ENCODE data around the gene RIN3. TPM values are rescaled to one million over a fixed set of nuclear protein-coding genes. Genes with fewer than 3 reads are reported as not detected.
"Not testable (repeated sequence)": the region's sequence is repeated elsewhere in the genome, so short reads cannot be mapped to it uniquely, and the experiment has no call there.

RIN3 gene
- total RNA-seq, 3 donors from 2014 or later (not counting 1 experiment from before 2014, with no cell fraction given) = 248 to 289 (median 282) TPM

- H3K9me3 Mint-ChIP-seq = no peaks in the 10 kb centered on the region
- Histone ChIP-seq H3K9me3 (ENCODE audit: control insufficient read depth, insufficient read depth, low read length) (no peaks in the 10 kb centered on the region), H3K4me3 (ENCODE audit: low read length) (no peak overlapping the region), H3K36me3 (ENCODE audit: control insufficient read depth, insufficient read depth, low read length) (peaks cover 4% of the 10 kb centered on the region), H3K27ac (ENCODE audit: low read length) (peak overlapping the region; percentile 98), H3K27me3 (ENCODE audit: control insufficient read depth, insufficient read depth, low read length) (no peaks in the 10 kb centered on the region), H3K4me1 (ENCODE audit: control insufficient read depth, insufficient read depth, low read length) (peaks cover 83% of the 10 kb centered on the region)
- no peak for TF ChIP-seq CTCF (IDR thresholded peaks at IDR 0.05)
- H3K4me1 Mint-ChIP-seq = peaks cover 66 to 80% of the 10 kb centered on the region in 2 donors
- 53% methylated on average over 8 of the region's 10 CpGs for WGBS (ENCODE audit: insufficient coverage)
- intact Hi-C loops (cut with micrococcal nuclease) = loop anchor here (5.0 kb wide), 1 partner anchor 55 kb away; no protein-coding TSS in a partner anchor
- ATAC-seq (no peak), DNase-seq (no peak)
- peak overlapping the region; percentile 98 to 99 for H3K27ac Mint-ChIP-seq
- H3K27me3 Mint-ChIP-seq (ENCODE audit: low read depth in 2 of 2) = no peaks in the 10 kb centered on the region
- peak overlapping the region; percentile 89 for H3K4me3 Mint-ChIP-seq
- no peaks in the 10 kb centered on the region for H3K36me3 Mint-ChIP-seq
Observed at GRCh38 chr14:92532490-92533163, 19.0 kb downstream of the RIN3 start.

GRCh38 chr14:92534932-92535643 is 21.5 kb downstream of the RIN3 start:
- DNase-seq (peak in 1 of 2 donors; percentile 71), ATAC-seq (no peak)
- Histone ChIP-seq H3K27me3 (ENCODE audit: control insufficient read depth, insufficient read depth, low read length) (no peaks in the 10 kb centered on the region), H3K36me3 (ENCODE audit: control insufficient read depth, insufficient read depth, low read length) (peaks cover 4% of the 10 kb centered on the region), H3K9me3 (ENCODE audit: control insufficient read depth, insufficient read depth, low read length) (no peaks in the 10 kb centered on the region), H3K4me3 (ENCODE audit: low read length) (no peak overlapping the region), H3K4me1 (ENCODE audit: control insufficient read depth, insufficient read depth, low read length) (peaks cover 83% of the 10 kb centered on the region), H3K27ac (ENCODE audit: low read length) (peak overlapping the region; percentile 73)
- Mint-ChIP-seq H3K9me3 (no peaks in the 10 kb centered on the region), H3K27ac (peak overlapping the region; percentile 98 to 99), H3K27me3 (ENCODE audit: low read depth in 2 of 2) (no peaks in the 10 kb centered on the region), H3K4me3 (peak overlapping the region; percentile 82), H3K36me3 (no peaks in the 10 kb centered on the region), H3K4me1 (peaks cover 65 to 78% of the 10 kb centered on the region in 2 donors)
- TF ChIP-seq CTCF (IDR thresholded peaks at IDR 0.05) = no peak
- intact Hi-C loops (cut with micrococcal nuclease) = loop anchor here (5.0 kb wide), 1 partner anchor 52 kb away; no protein-coding TSS in a partner anchor
- 56% methylated on average over 15 of the region's 17 CpGs for WGBS (ENCODE audit: insufficient coverage)

- peaks cover 83% of the 10 kb centered on the region for H3K4me1 ChIP-seq (ENCODE audit: control insufficient read depth, insufficient read depth, low read length)
- H3K9me3 ChIP-seq (ENCODE audit: control insufficient read depth, insufficient read depth, low read length); intact Hi-C loops (cut with micrococcal nuclease); H3K27me3 Mint-ChIP-seq (ENCODE audit: low read depth in 2 of 2); H3K27me3 ChIP-seq (ENCODE audit: control insufficient read depth, insufficient read depth, low read length); H3K9me3 Mint-ChIP-seq; H3K4me3 ChIP-seq (ENCODE audit: low read length); DNase-seq; H3K36me3 Mint-ChIP-seq; ATAC-seq; H3K36me3 ChIP-seq (ENCODE audit: control insufficient read depth, insufficient read depth, low read length): not testable (repeated sequence)
- peak overlapping the region; percentile 98 to 99 for H3K27ac Mint-ChIP-seq
- H3K27ac ChIP-seq (ENCODE audit: low read length) = peak overlapping the region; percentile 73
- peaks cover 64 to 79% of the 10 kb centered on the region in 2 donors for H3K4me1 Mint-ChIP-seq
- peak overlapping the region; percentile 82 for H3K4me3 Mint-ChIP-seq
- WGBS (ENCODE audit: insufficient coverage) = 89% methylated on average over 8 of the region's 8 CpGs
Observed at GRCh38 chr14:92536231-92536630, 22.6 kb downstream of the RIN3 start.

- Histone ChIP-seq H3K4me1 (ENCODE audit: control insufficient read depth, insufficient read depth, low read length) (peaks cover 78% of the 10 kb centered on the region), H3K9me3 (ENCODE audit: control insufficient read depth, insufficient read depth, low read length) (no peaks in the 10 kb centered on the region), H3K27ac (ENCODE audit: low read length) (peak overlapping the region; percentile 81), H3K36me3 (ENCODE audit: control insufficient read depth, insufficient read depth, low read length) (peaks cover 4% of the 10 kb centered on the region), H3K4me3 (ENCODE audit: low read length) (no peak overlapping the region), H3K27me3 (ENCODE audit: control insufficient read depth, insufficient read depth, low read length) (no peaks in the 10 kb centered on the region)
- no peaks in the 10 kb centered on the region for H3K27me3 Mint-ChIP-seq (ENCODE audit: low read depth in 2 of 2)
- intact Hi-C loops (cut with micrococcal nuclease) = no loop called here
- ATAC-seq (no peak), DNase-seq (no peak)
- H3K4me1 Mint-ChIP-seq = peaks cover 64 to 79% of the 10 kb centered on the region in 2 donors
- H3K36me3 Mint-ChIP-seq = no peaks in the 10 kb centered on the region
- peak overlapping the region; percentile 79 to 88 for H3K27ac Mint-ChIP-seq
- no peak overlapping the region for H3K4me3 Mint-ChIP-seq
- 66% methylated on average over 5 of the region's 6 CpGs for WGBS (ENCODE audit: insufficient coverage)
- no peak for TF ChIP-seq CTCF (IDR thresholded peaks at IDR 0.05)
- H3K9me3 Mint-ChIP-seq = no peaks in the 10 kb centered on the region
Observed at GRCh38 chr14:92538412-92538985, 24.9 kb downstream of the RIN3 start.
